Medulla oblongata (tissue), 1 donor: Measurements from ENCODE around the gene CLCA4.
"Not testable (repeated sequence)": the region's sequence is repeated elsewhere in the genome, so short reads cannot be mapped to it uniquely, and the experiment has no call there.

Experiments
- DNase-seq: peaks from one replicate; pipeline ENCODE4 v3.0.0-alpha.2; 2015; ENCODE audit errors: extremely low spot score

Gene CLCA4

GRCh38 chr1:86530211-86530845 is 16.6 kb upstream of the CLCA4 start:
- no peak for DNase-seq

- DNase-seq = no peak
Observed at GRCh38 chr1:86537928-86538695, 8.8 kb upstream of the CLCA4 start.

- DNase-seq = no peak
Observed at GRCh38 chr1:86538775-86539174, 8.1 kb upstream of the CLCA4 start.

GRCh38 chr1:86541859-86542258 is 5.0 kb upstream of the CLCA4 start:
- DNase-seq = no peak

GRCh38 chr1:86542631-86543030 is 4.2 kb upstream of the CLCA4 start:
- no peak for DNase-seq

GRCh38 chr1:86548839-86549238 is 2.0 kb downstream of the CLCA4 start:
- DNase-seq = no peak

- DNase-seq = no peak
Observed at GRCh38 chr1:86551305-86551704, 4.4 kb downstream of the CLCA4 start.

GRCh38 chr1:86552376-86552775 is 5.5 kb downstream of the CLCA4 start:
- DNase-seq = no peak

- no peak for DNase-seq
Observed at GRCh38 chr1:86557739-86558138, 10.9 kb downstream of the CLCA4 start.

GRCh38 chr1:86563849-86564248 is 17.0 kb downstream of the CLCA4 start:
- no peak for DNase-seq

GRCh38 chr1:86567341-86567740 is 20.5 kb downstream of the CLCA4 start:
- DNase-seq = no peak

GRCh38 chr1:86567878-86568277 is 21.0 kb downstream of the CLCA4 start:
- no peak for DNase-seq

- no peak for DNase-seq
Observed at GRCh38 chr1:86573763-86574484, 27.0 kb downstream of the CLCA4 start.

- DNase-seq = no peak
Observed at GRCh38 chr1:86581231-86581630, 34.4 kb downstream of the CLCA4 start.

- DNase-seq = no peak
Observed at GRCh38 chr1:86582161-86582560, 35.3 kb downstream of the CLCA4 start.

GRCh38 chr1:86583032-86583431 is 36.2 kb downstream of the CLCA4 start:
- DNase-seq = no peak

- no peak for DNase-seq
Observed at GRCh38 chr1:86583593-86583992, 36.7 kb downstream of the CLCA4 start.

- no peak for DNase-seq
Observed at GRCh38 chr1:86594284-86594770, 47.4 kb downstream of the CLCA4 start.

- no peak for DNase-seq
Observed at GRCh38 chr1:86596224-86596623, 49.3 kb downstream of the CLCA4 start.

GRCh38 chr1:86596741-86597290 is 49.9 kb downstream of the CLCA4 start:
- no peak for DNase-seq

GRCh38 chr1:86606080-86606479 is 59.2 kb downstream of the CLCA4 start:
- not testable (repeated sequence) for DNase-seq

GRCh38 chr1:86616433-86616832 is 69.6 kb downstream of the CLCA4 start:
- no peak for DNase-seq
